A673 (cell line): ENCODE measurements around the gene GPR152.

Experiments used
- EZH2 ChIP-seq: fragments of 200-600 bp; sonication (generic); IDR thresholded peaks from 2 replicates; pipeline ENCODE4 v1.6.1; 2017; ENCODE audit warnings: borderline replicate concordance, low read depth, mild to moderate bottlenecking, mixed read lengths, antibody characterized with exemption, low read length; ENCODE audit not compliant: poor library complexity, severe bottlenecking
- TF ChIP-seq, protein P1 (sequence below): fragments of 300-800, 200-600 bp; sonication (generic); conservative IDR thresholded peaks from 2 replicates; pipeline ENCODE4 v1.5.1; 2017; ENCODE audit warnings: low read depth, mild to moderate bottlenecking, antibody characterized with exemption, low read length, moderate library complexity, mixed read lengths

DNA sequence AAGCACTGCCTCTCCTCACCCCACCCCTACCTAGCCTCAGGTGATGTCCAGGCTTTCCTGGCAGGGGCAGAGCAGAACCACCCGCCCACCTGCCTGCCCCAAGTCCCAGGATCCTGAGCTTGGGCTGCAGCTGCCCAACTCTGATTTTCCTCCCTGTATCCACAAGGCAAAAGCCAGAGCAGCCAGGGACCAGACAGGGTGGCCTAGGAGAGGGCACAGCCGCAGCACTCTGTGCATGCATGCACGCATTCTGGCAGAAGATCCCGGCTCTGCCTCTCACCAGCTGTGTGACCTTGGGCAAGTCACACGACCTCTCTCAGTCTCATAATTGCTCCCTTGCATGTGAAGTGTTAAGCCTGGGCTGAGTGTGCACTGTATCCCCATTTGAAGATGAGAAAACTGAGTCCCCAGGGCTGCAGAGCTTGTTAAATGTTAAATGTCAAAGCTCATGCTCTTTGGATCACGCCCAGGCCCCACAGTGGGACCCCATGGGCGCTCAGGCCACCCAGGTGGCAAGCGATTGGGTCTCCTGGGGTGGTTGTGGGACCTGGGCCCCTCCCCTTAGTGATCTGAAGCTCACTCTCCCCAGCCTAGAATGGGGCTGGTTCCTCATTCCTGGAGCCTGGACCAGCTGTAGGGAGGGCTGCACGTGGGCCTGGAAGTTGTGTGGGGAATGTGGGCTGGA lies 39.9 kb downstream of the GPR152 start:
- TF ChIP-seq, protein P1, sequence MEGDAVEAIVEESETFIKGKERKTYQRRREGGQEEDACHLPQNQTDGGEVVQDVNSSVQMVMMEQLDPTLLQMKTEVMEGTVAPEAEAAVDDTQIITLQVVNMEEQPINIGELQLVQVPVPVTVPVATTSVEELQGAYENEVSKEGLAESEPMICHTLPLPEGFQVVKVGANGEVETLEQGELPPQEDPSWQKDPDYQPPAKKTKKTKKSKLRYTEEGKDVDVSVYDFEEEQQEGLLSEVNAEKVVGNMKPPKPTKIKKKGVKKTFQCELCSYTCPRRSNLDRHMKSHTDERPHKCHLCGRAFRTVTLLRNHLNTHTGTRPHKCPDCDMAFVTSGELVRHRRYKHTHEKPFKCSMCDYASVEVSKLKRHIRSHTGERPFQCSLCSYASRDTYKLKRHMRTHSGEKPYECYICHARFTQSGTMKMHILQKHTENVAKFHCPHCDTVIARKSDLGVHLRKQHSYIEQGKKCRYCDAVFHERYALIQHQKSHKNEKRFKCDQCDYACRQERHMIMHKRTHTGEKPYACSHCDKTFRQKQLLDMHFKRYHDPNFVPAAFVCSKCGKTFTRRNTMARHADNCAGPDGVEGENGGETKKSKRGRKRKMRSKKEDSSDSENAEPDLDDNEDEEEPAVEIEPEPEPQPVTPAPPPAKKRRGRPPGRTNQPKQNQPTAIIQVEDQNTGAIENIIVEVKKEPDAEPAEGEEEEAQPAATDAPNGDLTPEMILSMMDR = no peak
- TF ChIP-seq EZH2 = no peak
